SW 1271 (cell line): ENCODE measurements around the gene RFX3.
"Not testable (repeated sequence)": the region's sequence is repeated elsewhere in the genome, so short reads cannot be mapped to it uniquely, and the experiment has no call there.

ENCODE experiments used
- DNase-seq, 2 experiments: peaks; one replicate each; lab custom pipeline; 2025; lab: John Stamatoyannopoulos, UW

RFX3 gene

GRCh38 chr9:3343671-3344070 is 182.1 kb downstream of the RFX3 start:
- DNase-seq: no peak

- no peak for DNase-seq
These were observed 183.5 kb downstream of the RFX3 start for GRCh38 chr9:3342159-3342777.

- DNase-seq: no peak
These were observed 188.1 kb downstream of the RFX3 start for GRCh38 chr9:3337515-3338225.

- DNase-seq: no peak
These were observed 188.8 kb downstream of the RFX3 start for GRCh38 chr9:3336951-3337350.

GRCh38 chr9:3332802-3333201 is 193.0 kb downstream of the RFX3 start:
- no peak for DNase-seq

GRCh38 chr9:3331801-3332200 is 194.0 kb downstream of the RFX3 start:
- DNase-seq: peak in 1 of 2 experiments; percentile 1

- no peak for DNase-seq
These were observed 194.9 kb downstream of the RFX3 start for GRCh38 chr9:3330792-3331420.

- no peak for DNase-seq
These were observed 196.4 kb downstream of the RFX3 start for GRCh38 chr9:3329361-3329760.

- DNase-seq: no peak
These were observed 202.1 kb downstream of the RFX3 start for GRCh38 chr9:3323714-3324113.

GRCh38 chr9:3321186-3321585 is 204.6 kb downstream of the RFX3 start:
- DNase-seq: no peak

GRCh38 chr9:3312595-3312994 is 213.2 kb downstream of the RFX3 start:
- not testable (repeated sequence) for DNase-seq

GRCh38 chr9:3308609-3309008 is 217.2 kb downstream of the RFX3 start:
- no peak for DNase-seq

- not testable (repeated sequence) for DNase-seq
These were observed 221.4 kb downstream of the RFX3 start for GRCh38 chr9:3304388-3304787.

- no peak for DNase-seq
These were observed 225.9 kb downstream of the RFX3 start for GRCh38 chr9:3299872-3300271.

- no peak for DNase-seq
These were observed 229.3 kb downstream of the RFX3 start for GRCh38 chr9:3296536-3296935.

- no peak for DNase-seq
These were observed 233.5 kb downstream of the RFX3 start for GRCh38 chr9:3292311-3292710.

GRCh38 chr9:3290231-3290840 is 235.5 kb downstream of the RFX3 start:
- DNase-seq: no peak

- no peak for DNase-seq
These were observed 237.1 kb downstream of the RFX3 start for GRCh38 chr9:3288686-3289085.

GRCh38 chr9:3285365-3286161 is 240.2 kb downstream of the RFX3 start:
- DNase-seq: no peak

GRCh38 chr9:3282365-3282764 is 243.4 kb downstream of the RFX3 start:
- no peak for DNase-seq

- DNase-seq: no peak
These were observed 244.4 kb downstream of the RFX3 start for GRCh38 chr9:3281399-3281798.

GRCh38 chr9:3277200-3277599 is 248.6 kb downstream of the RFX3 start:
- no peak for DNase-seq
